Stimulated activated CD8-positive, alpha-beta memory T cell treated with anti-CD3 and anti-CD28 coated beads, Interleukin-7, amount 100 ng/mL, for 4 hours (primary cell): ENCODE measurements around the gene PRRC2B.
"Not testable (repeated sequence)": the region's sequence is repeated elsewhere in the genome, so short reads cannot be mapped to it uniquely, and the experiment has no call there.

Source experiments
- DNase-seq, 2 donors: peaks; one replicate each; pipeline ENCODE4 v3.0.0-alpha.2; 2020; ENCODE audit warnings: low read depth in 2 of 2

PRRC2B gene

DNA sequence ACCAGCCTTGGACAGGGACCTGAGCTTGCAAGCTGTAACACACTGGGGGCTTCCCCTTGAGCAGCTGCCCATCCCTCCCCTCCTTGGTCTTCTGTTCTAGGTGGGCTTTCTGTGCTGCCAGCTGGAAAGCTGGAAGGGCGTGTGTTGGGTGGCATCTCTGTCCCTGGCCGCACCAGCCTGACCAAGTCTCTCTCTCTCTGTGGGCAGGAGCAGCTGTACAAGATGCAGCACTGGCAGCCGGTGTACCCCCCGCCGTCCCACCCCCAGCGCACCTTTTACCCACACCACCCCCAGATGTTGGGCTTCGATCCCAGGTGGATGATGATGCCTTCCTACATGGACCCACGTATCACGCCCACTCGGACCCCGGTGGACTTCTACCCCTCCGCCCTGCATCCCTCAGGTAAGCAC lies 76.7 kb downstream of the PRRC2B start:
- no peak for DNase-seq

DNA sequence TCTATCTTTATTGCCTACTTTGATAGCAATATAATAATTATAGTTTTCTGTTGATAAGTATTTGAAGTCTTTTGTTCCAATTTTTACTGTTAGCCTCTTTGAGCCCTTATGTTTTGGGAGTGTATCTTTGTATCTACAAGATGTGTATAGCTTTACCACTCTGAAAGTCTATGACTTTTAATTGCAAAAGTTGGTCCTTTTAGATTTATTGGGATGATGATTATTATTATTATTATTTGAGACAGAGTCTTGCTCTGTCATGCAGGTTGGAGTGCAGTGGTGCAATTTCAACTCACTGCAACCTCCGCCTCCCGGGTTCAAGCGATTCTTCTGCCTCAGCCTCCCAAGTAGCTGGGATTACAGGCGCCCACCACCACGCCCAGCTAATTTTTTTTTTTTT lies 78.2 kb downstream of the PRRC2B start:
- DNase-seq = not testable (repeated sequence)

DNA sequence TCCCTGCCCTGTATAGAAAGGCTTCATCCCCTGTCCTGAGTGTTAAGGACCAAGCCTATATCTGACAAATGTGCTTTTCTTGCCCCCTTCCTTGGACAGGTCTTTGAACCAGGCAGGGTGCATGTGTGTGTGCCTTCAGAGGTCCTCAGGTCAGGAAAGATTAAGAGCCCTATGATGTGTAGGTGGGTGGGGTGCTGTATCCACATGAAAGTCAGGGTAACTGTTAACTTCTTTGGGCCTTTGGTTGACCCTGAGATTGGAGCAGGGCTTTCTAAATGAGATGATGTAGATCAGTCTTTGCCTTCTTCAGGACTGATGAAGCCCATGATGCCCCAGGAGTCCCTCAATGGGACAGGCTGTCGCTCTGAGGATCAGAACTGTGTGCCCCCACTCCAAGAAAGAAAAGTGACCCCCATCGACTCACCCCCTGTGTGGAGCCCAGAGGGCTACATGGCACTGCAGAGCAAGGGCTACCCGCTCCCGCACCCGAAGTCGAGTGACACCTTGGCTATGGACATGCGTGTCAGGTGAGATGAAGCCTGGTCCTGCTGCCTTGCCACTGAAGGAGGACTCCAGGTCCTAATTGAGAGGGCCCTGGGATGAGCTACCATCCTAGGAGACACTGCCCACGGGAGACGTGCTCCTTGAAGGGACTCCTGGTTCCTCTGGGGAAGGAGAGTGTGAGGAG lies 79.5 kb downstream of the PRRC2B start:
- DNase-seq = no peak

DNA sequence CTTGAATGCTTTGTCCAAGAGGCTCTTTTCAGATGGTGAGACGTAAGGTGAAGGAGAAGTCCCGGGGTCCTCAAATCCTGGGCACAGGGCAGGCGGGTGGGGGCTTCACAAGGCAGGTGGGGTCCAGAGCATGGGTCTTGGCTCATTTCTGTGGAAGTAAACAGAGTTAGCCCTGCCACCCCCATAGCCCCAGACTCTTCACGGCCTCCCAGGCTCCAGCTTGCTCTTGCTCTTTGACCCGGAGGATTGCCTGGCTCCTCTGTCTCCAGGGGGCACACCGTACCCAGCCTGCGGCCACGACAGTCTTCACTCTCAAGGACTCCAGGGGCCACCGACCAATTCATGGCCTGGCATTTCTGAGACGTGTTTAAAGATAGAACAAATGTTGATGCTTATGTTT lies 80.0 kb downstream of the PRRC2B start:
- no peak for DNase-seq

DNA sequence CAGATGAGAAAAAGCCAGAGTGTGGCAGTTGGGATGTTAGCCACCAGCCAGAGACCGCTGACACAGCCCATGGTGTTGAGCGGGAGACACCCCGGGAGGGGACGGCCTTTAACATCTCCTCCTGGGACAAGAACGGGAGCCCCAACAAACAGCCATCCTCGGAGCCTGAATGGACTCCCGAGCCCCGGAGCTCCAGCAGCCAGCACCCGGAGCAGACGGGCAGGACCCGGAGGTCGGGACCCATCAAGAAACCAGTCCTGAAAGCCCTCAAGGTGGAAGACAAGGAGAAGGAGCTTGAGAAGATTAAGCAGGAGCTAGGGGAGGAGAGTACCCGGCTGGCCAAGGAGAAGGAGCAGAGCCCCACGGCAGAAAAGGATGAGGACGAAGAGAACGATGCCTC lies 80.8 kb downstream of the PRRC2B start:
- DNase-seq = no peak

DNA sequence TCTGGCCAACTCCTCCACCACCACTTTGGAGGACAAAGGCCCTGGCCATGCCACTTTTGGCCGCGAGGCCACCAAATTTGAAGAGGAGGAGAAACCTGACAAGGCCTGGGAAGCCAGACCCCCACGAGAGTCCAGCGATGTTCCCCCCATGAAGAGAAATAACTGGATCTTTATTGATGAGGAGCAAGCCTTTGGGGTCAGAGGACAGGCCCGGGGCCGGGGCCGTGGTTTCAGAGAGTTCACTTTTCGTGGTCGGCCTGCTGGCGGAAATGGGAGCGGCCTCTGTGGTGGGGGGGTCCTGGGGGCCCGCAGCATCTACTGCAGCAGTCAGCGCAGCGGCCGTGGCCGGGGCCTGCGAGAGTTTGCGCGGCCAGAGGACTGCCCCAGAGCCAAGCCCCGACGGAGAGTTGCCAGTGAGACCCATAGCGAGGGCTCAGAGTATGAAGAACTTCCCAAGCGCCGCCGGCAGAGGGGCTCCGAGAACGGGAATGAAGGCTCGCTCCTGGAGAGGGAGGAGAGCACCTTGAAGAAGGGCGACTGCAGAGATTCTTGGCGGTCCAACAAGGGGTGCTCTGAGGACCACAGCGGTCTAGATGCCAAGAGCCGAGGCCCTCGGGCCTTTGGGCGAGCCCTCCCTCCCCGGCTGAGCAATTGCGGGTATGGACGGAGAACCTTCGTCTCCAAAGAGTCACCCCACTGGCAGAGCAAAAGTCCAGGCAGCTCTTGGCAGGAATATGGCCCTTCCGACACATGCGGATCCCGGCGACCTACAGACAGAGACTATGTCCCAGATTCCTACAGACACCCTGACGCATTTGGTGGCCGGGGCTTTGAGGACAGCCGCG lies 81.4 kb downstream of the PRRC2B start:
- no peak for DNase-seq

DNA sequence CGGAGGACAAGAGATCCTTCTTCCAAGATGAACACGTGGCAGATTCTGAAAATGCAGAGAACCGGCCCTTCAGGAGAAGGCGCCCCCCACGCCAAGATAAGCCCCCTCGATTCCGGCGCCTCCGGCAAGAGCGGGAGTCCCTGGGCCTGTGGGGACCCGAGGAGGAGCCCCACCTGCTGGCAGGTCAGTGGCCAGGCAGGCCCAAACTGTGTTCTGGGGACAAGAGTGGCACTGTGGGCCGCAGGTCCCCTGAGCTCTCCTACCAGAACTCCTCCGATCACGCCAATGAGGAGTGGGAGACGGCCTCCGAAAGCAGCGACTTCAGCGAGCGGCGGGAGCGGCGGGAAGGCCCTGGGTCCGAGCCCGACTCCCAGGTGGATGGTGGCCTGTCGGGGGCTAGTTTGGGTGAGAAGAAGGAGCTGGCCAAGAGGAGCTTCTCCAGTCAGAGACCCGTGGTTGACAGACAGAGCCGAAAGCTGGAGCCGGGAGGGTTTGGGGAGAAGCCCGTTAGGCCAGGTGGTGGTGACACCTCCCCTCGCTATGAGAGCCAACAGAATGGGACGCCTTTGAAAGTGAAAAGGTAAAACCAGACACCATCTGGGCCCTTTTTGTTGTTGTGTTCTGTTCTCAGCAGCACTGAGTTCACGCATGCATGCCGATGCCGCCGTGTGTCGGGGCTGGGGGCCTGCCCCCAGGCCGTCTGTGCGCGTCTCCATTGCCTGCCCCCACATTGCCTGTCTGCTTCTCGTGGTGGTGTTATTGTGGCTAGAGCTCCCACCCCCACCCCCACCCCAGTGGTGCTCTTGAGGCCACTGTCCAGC lies 82.3 kb downstream of the PRRC2B start:
- DNase-seq = no peak

DNA sequence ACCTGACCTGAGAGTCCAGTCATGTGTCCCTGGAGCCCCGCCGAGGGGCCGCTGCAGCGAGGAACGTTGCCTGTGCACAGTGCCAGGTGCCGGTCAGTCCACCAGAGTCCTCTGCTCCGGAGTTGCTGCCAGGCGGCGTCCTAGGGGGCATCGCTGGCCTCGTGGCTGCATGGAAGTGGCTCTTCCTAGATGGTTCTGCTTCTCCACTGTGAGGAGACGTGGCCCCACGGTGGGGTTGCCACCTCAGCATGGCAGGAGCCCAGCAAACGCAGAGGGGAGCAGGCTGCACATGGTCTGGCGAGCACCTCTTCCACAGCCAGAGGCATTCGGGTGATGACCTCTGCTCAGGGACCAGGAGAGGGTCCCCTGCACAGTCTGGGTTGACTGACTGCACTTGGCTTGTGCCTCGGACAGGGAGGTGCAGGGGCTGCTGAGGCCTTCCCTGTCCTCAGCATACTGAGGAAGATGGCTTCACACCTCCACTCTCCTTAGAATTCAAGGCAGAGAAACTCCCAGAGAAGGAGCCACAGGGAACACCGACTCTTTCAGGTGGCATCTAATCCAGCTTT lies 83.0 kb downstream of the PRRC2B start:
- no peak for DNase-seq

DNA sequence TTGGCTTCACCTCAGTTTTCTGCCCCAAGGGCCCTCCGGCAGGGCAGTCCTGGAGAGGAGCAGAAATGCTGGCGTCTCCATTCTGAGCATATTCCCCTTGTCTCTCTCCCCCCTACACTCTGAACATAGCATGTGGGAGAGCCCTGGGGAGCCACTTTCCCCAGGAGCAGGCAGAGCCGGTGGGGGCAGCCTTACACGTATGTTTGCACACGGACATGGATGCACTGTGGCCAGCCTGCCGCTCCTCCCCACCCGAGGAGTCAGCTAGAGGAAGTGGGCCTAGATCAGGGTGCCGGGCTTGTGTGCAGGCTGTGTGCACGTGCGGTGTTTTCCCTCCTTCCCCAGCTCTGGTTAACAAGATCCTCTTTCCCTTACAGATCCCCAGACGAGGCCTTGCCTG lies 83.5 kb downstream of the PRRC2B start:
- DNase-seq = no peak

DNA sequence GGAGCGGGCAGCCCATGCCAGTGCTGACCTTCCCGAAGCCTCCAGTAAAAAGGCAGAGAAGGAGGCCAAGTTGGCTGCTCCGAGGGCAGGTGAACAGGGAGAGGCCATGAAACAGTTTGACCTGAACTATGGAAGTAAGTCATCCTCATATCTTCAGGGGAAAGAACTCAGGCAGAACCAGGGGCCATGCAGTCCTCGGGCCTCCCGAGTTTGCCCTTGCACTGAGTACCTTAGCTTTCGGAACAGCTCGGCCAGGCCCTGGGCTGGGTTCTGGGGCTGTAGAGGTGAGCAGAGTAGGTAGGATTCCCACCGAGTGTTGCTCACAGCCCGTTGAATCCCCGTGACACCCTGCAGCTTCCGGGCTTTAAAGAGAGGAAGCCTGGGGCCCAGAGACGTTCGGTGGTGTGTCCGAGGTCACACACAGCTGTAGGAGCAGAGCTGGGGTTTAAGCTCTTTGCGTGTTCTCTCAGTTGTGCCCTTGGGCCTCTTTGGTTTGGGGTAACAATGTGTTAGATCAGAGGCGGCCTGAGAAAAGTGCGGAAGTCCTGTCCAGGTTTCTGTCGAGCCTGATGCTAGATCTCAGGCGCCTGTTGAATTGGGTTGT lies 84.0 kb downstream of the PRRC2B start:
- DNase-seq = no peak

DNA sequence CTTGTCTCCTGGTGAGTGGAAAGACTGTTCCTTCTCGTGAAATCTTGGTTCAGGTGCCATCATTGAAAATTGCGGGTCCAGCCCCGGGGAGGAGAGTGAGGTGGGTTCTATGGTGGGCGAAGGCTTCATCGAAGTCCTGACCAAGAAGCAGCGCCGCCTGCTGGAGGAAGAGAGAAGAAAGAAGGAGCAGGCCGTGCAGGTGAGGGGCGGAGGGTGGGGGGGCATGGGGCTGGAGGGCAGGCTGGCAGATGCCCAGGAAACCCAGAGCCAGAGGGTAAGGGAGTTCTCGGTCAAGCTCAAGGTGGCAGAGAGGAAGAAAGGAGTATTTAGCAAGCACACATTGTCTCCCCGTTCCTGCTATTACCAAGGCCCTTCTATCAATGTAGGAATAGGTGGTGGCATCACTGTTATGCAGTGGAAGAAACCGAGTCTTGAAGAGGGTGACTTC lies 84.6 kb downstream of the PRRC2B start:
- DNase-seq = peak; percentile 18 to 36

DNA sequence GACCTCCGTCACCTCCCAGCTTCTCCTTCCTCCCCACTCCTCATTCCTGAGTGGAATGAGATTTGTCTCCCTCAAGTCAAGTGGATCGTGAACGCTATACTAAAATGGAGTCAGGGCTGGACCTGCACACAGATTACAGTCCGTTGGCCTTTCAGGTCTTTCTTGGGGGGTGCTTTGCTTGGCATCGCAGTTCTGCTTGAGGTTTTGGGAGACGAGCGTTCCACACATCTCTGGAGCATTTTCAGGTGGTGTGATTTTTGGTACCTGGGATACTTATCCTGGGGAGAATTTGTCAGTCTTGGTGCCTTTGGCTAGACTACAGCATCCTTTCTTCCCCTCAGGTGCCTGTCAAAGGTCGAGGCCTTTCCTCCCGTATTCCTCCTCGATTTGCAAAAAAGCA lies 85.0 kb downstream of the PRRC2B start:
- DNase-seq = no peak

DNA sequence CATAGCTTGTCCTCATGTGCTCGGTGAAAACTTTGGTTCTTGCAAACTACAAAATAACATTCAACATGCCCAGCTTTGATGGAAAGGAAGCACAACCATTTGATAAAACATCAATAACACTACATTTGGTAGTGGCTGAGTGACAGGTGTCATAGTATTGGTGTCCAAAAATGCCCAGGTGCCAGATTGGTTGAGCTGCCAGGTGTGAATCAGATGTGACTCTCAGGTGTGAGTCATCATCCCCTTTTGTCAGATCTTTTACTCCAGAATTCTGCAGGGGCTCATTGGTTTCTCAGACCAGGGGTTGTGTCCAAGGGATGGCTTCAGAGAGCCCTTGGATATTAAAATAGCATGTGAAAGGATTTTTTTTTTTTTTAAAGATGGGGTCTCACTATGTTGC lies 86.4 kb downstream of the PRRC2B start:
- DNase-seq = no peak

DNA sequence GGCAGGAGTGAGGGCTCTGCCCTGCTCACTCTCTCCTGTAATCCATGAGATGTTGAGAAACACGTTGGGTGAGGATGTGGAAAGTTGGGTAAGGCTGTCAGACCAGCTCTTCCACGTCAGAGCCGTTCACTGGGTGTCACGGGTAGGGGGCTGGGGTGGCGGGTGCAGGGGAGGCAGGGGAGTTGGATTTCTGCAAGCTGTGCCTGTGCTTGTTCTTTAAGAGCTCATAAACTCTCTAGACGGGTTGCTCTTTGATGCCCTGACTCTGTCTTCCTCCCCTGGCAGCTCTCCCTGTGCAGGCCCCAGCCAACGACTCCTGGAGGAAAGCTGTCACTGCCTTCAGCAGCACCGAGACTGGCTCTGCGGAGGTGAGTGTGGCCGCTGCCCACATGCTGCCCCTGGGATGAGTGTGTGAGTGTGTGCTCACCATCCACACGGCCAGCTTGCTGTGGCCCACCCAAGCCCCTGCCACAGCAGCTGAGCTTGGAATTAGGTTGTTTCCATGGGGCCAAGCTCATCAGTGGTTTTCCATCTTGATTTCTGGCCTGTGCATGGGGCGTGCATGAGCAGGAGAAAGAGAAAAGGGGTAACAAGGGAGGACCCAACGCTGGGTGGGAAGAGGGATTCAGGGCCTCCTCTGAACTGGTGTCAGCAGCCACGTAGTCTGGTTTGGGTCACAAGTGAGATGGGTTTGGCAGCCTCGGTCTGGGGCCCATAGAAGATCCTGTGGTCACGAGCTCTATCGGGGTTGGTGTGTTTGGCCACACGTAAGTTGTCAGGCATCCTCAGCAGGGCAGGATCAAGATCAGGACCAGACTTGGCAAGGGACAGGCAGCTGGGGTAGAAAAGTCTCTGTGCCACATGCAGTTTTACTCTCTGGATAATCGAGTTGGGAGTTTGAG lies 87.8 kb downstream of the PRRC2B start:
- DNase-seq = no peak

DNA sequence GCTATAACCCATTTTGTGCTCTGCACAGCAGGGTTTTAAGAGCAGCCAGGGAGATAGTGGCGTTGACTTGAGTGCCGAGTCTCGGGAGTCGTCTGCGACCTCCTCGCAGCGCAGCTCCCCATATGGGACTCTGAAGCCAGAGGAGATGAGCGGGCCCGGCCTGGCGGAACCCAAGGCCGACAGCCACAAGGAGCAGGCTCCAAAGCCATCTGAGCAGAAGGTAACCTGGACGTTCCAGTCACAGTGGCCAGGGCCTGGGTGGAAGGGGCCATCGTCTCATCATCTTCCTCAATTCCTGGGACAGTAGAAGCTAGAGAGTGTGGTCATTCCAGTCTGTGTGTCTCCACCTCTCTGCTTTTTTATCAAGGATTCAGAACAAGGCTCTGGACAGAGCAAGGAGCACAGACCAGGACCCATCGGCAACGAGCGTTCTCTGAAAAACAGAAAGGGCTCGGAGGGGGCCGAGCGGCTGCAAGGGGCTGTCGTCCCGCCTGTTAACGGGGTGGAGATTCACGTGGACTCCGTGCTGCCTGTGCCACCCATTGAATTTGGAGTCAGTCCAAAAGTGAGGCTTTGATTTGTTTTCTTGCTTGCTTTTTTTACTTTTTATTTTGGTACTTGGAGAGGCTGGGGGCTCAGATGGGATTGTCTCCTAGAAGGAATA lies 88.6 kb downstream of the PRRC2B start:
- no peak for DNase-seq

DNA sequence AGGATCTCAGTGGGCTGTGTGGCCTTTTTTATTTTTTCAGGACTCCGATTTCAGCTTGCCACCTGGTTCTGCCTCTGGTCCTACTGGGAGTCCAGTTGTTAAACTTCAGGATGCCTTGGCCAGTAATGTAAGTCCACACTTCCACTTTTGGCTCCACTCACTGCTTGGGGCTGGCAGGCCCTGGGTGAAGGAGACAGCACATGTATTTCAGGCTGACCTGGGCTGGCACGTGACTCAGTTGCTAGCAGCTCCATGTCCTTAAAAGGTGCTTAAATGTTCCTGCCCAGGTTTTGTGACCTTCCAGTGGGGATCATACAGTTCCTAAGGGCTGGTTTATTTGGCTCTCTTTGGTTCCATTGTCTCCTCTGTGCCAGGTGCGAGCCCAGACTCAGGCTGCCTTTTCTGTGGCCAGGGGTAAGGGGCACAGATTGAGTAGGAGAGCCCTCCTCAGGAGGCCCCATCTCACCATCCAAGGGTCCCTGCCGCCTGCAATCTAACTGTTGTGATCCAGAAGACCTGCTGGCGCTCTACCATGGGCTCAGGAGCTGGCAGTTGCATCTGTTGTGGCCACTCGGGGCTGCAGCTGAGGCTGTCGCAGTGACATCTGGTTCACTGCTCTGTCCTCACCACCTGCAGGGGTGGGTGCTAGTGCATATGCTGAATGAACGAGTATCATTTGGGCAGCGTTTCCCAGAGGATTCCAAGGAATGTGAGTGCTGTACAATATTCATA lies 89.6 kb downstream of the PRRC2B start:
- DNase-seq = no peak

DNA sequence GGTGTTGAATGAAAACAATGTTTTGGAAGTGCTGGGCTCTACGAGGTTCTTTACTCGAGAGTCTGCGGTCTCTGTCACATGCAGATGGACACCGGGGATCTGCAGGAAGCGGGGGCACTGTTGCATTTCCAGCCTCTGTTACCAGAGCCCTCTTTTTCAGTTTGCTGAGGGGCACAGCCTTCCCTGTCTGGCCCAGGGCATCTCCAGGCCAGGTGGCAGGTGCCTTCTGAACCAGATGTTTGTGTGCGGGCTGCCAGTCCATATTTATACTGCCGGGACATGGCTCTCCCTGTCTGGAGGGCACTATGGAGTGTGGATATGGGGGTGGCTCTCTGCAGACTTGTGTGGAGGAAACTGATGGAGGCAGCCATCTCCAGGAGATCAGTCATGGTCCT lies 90.2 kb downstream of the PRRC2B start:
- DNase-seq = no peak

DNA sequence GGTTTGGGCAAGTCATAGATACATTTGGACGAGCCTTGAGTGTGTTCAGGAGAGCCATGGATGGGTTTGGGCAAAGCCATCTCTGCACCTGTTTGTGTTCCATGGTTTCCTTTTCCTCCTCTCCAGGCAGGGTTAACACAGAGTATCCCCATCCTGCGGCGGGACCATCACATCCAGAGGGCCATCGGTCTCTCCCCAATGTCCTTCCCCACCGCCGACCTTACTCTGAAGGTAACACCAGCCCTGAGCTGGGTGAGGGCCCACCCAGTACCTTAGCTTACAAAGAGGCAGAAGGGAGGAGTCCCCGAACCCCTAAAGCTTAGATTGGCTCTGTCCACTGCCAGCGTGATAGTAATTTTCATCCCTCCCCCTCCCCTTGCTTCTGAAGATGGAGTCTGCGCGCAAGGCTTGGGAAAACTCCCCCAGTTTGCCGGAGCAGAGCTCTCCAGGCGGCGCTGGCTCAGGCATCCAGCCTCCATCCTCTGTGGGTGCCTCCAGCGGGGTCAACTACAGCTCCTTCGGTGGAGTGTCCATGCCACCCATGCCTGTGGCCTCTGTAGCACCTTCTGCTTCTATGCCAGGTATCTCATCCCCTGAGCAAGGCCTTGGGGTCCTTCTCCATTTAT lies 90.8 kb downstream of the PRRC2B start:
- DNase-seq = no peak

DNA sequence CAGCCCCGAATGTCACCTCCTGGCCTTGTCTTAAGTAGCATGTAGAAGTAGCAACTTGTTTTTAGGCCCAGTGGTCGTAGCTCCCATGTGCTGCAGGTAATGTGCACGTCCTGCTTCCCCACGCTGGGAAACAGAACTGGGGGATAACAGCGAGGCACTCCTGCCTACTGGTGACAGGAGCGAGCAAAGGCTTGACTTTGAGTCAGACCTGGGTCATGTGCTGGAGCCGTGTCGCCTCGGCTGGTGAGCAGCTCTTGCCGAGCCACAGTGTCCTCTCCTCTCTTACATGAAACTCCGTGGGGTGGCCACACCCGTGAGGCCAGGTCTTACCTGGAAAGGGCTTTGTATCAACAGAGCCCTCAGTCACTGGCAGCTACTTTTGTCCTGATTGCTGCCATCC lies 91.3 kb downstream of the PRRC2B start:
- DNase-seq = no peak
